HG03103 (cell line): ENCODE measurements around the gene EDARADD.
"Not testable (repeated sequence)": the region's sequence is repeated elsewhere in the genome, so short reads cannot be mapped to it uniquely, and the experiment has no call there.

Experiments used
- ATAC-seq: cut with Tn5 transposase; IDR thresholded peaks from one replicate; pipeline ENCODE4 v1.9.1; 2021; ENCODE audit warnings: low read depth; ENCODE audit not compliant: unreplicated experiment

The EDARADD gene

GRCh38 chr1:236426215-236426614 lies 32.1 kb downstream of the EDARADD start:
- no peak for ATAC-seq

DNA sequence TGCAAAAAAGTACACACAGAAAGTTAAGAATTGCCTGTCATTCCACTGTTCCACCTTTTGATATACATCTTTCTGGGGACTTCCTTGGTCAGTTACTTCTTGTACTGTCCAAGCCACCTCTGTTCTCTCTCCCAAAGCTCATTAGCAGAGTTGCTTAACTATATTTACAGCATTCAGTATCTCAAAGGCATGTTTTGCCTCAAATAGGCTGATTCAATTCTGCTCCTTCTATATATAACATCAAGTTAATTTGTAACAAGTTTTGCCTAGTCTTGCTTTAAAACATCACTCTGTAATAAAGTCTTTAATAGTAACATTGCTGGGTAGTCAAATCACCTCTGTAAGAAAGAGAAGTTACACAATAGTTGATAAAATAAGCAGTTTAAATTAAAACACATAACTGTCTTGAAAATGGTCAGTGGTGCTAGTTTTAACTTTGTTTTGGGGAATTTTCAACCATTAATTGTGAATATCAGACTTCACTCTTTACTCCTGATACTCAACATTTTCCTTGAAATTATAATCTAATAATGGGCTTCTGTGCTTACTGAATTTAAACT lies 35.7 kb downstream of the EDARADD start:
- ATAC-seq, result no peak

DNA sequence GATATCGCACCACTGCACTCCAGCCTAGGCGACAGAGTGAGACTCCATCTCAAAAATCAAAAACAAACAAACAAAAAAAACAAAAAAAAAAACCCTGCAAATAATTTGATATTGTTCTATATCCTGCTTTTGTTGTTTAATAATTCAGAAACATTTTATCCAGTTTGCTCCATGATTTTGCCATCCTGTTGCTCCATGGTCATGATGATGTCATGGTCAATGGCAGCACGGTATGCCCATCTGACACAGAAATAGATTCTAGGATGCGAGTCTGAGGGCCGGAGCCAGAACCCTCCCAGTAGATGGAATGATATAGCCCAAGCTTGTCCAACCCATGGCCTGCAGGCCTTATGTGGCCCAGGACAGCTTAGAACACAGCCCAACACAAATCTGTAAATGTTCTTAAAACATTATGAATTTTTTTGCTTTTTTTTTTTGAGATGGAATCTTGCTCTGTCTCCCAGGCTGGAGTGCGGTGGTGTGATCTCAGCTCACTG lies 39.8 kb downstream of the EDARADD start:
- ATAC-seq, result no peak

- ATAC-seq, result no peak
Observed at GRCh38 chr1:236438614-236439013, 44.5 kb downstream of the EDARADD start.

- ATAC-seq, result no peak
Observed at GRCh38 chr1:236440373-236440772, 46.3 kb downstream of the EDARADD start.

DNA sequence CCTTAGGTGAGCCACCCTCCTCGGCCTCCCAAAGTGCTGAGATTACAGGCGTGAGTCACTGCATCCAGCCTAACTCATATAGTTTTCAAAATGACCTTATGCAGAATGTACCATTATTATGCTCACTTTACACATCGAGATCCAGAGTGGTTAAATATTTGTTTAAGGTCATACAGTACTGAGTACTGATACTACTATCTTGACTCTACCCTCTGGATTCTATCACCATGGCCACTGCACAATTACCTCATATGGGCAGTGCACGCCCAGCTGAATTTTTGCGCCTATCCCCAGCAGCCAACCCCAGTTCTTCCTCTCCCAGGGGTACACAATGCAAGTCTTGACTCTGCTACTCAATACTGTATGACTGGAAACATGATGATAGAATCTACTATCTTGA lies 56.7 kb downstream of the EDARADD start:
- ATAC-seq, result no peak

DNA sequence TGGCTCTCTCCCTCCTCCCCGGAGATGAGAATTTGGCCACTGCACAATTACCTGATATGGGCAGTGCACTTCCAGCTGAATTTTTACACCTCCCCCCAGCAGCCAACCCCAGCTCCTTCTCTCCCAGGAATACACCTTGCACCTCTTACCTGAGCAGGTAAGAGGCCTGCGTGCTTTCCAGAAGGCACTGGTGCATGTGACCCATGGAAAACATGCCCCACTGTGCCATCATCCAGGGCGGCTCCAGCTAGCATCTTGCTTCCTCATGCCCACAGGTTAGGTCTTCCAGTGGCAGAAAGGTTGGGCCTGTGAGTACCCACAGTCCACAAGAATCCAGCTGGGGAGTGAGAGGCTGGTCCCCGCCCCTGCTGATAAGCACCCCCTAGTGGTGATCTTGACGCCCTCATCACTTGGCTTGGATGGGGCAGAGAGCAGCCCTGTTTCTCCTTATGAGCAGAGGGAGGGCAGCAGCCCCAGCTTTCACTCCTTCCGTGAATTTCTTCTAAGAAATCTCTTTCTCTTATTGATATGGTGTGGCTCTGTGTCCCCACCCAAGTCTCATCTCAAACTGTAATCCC lies 57.8 kb downstream of the EDARADD start:
- peak; percentile 75 for ATAC-seq

DNA sequence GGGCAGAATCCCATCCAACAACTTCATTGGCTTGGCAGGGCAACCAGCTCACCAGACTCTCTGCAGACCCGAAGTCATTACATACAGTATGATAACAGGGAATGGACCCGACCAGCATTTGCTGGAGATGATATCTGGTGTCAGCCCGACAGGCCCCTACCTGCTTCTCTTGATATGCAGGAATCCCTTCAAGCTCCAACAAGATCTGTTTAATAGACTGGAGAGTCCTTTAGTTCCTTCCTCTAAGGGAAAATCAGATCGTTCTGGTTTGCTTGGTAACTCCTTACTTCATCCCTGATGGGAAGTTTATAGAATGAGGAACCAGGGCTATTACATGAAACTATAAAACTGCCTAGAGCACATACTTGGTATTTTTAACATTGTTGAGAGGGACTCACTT lies 61.2 kb downstream of the EDARADD start:
- no peak for ATAC-seq

- ATAC-seq, result peak; percentile 60
Observed at GRCh38 chr1:236457775-236458174, 63.7 kb downstream of the EDARADD start.

GRCh38 chr1:236458996-236459395 lies 64.9 kb downstream of the EDARADD start:
- no peak for ATAC-seq

DNA sequence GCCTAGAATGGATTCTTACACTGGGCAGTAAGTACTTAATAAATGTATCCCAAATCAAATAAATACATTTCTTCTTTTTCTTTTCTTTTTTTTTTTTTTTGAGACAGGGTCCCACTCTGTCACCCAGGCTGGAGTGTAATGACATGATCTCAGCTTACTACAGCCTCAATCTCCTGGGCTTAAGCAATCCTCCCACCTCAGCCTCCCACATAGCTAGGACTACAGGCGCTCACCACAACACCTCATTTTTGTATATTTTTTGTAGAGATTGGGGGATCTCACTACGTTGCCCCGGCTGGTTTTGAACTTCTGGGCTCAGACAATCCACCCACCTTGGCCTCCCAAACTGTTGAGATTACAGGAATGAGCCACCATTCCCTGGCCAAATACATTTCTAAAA lies 66.0 kb downstream of the EDARADD start:
- no peak for ATAC-seq

DNA sequence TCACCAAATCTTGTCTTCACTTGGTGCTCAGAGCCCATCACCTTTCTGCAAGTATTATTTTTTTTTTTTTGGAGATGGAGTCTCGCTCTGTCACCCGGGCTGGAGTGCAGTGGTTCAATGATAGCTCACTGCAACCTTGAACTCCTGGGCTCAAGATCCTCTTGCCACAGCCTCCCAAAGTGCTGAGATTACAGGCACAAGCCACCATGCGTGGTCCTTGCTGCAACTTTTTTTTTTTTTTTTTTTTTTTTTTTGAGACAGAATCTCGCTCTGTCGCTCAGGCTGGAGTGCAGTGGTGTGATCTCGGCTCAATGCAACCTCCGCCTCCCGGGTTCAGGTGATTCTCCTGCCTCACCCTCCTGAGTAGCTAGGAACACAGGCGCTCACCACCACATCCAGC lies 70.1 kb downstream of the EDARADD start:
- not testable (repeated sequence) for ATAC-seq

DNA sequence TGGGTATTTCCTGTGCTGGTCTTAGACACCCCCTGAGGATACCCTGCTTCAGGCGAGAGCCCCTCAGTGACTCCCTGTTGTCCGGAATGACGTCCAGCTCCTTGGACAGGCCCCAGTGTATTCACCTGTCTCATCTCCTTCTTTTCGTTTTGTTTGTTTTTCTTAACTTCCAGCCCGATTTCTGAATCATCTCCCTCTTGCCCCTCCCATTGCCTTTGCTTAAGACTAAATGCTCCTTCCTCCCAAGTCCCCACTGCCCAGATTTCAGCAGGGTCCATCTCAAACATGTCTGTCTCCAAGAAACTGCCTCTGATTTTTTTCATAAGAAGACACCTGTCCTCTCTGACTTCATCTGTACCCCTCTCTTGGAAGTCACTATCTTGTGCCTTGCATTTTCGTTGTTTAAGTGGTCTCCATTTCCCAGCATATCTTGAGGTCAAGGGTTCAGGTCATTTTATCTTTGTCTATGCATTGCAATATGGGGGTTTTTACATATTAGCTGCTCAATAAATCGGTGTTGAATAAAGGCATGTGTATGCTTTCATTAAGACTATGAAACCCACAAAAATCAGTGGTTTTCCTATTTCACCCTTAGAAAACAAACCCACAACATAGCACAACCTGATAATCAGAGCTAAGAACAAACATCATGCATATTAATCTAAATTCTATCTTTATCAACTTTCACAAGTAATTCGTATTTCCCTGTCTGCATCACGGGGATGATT lies 71.3 kb downstream of the EDARADD start:
- ATAC-seq, result peak; percentile 34

- ATAC-seq, result peak; percentile 92
Observed at GRCh38 chr1:236465959-236466303, 71.8 kb downstream of the EDARADD start.

DNA sequence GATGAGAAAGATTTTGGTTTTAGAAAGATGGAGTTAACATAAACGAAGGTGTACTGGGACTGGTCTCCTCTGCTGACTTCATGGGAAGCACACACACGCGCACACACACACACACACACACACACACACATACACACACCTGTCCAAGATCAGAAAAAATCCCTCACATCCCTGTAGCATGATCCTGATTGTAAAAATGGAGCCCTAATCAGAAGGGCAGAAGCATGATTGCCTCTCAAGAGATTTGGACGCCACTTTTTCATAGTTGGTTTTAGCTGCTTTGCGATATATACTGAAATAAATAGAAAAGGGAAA lies 73.2 kb downstream of the EDARADD start:
- ATAC-seq, result no peak

DNA sequence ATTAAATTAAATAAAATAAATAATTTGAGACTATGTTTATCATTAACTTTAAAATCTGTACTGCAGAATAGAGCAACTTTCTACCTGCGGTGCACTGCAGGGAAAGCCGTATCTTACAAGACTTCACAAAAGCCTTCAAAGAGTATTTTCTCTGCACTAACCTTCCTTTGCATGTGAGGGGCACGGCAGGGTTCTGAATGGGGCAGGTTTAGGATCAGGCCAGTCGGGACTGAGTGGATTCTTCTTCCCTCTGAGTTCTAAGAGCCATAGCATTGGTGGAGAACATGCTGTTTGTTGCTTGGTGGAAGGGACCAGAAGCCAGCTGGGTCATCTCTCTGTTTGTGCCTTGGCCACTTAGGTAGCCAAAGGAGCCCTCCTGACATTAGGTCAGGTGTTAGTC lies 74.5 kb downstream of the EDARADD start:
- ATAC-seq, result no peak

GRCh38 chr1:236469466-236469865 lies 75.4 kb downstream of the EDARADD start:
- no peak for ATAC-seq

- ATAC-seq, result no peak
Observed at GRCh38 chr1:236471096-236471495, 77.0 kb downstream of the EDARADD start.

DNA sequence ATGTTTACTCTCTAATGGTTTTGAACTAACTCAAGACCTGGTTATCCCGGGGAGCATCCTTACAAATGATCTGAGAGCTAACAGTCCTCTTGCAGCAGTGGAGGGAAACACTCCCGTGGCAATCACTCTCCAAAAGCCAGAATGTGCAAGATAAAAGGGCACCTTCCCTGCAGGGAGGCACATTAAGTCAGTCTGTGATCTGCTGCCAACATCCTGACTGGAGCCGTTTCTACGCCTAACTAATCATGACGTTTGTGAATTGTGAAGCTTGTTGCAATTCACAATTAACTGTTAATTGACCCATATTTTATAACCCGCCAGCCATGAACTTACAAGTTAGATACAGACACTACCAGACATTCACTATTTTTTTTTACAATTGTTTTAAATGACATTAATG lies 77.6 kb downstream of the EDARADD start:
- ATAC-seq, result no peak

- no peak for ATAC-seq
Observed at GRCh38 chr1:236472850-236473788, 79.0 kb downstream of the EDARADD start.

GRCh38 chr1:236476019-236476418 lies 81.9 kb downstream of the EDARADD start:
- no peak for ATAC-seq
